Stimulated activated CD4-positive, alpha-beta T cell treated with anti-CD3 and anti-CD28 coated beads, Interleukin-15, amount 100 ng/mL, for 48 hours (primary cell): ENCODE data around the gene TCF7.

Experiments used
- DNase-seq, 2 donors: peaks; one replicate each; pipeline ENCODE4 v3.0.0-alpha.2; 2020; ENCODE audit warnings: low read depth in 2 of 2

Gene TCF7

GRCh38 chr5:134131165-134131564 lies 16.7 kb downstream of the TCF7 start:
- no peak for DNase-seq

DNA sequence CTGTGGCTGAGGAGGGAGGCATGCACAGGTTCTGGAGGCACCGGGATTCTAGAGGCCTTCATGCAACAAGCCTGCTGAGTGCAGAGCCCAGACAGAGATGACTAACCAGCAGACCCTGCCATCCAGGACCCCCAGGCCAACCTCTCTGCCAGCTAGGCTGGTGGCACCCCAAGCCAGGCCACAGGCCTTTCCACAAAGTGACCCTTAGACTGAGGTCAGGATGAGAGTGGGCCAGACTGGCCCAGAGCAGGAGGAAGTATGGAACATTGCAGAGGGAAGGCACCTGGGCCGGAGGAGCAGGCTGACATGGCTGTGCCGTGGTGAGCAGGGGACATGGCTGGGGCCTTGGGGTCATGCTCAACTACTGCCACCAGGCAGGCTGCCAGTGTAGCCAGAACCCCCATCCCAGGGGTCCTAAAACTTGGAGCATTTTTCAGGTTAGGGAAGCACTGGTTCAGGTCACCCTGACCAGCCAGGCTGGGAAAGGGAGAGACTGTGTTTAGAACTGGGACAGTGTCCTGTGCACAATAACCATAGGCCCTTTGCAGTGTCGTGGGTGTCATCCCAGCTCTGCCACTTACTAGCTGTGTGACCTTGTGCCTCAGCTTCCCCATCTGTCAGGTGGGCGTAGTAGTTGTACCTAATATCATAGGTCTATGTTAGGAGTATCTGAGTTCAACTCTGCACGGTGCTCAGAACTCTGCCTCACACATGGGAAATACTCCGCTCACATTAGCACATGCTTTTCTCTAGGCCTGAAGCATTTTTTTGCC lies 17.3 kb downstream of the TCF7 start:
- no peak for DNase-seq

- peak; percentile 44 to 54 for DNase-seq
Observed at GRCh38 chr5:134132372-134133187, 18.1 kb downstream of the TCF7 start.

DNA sequence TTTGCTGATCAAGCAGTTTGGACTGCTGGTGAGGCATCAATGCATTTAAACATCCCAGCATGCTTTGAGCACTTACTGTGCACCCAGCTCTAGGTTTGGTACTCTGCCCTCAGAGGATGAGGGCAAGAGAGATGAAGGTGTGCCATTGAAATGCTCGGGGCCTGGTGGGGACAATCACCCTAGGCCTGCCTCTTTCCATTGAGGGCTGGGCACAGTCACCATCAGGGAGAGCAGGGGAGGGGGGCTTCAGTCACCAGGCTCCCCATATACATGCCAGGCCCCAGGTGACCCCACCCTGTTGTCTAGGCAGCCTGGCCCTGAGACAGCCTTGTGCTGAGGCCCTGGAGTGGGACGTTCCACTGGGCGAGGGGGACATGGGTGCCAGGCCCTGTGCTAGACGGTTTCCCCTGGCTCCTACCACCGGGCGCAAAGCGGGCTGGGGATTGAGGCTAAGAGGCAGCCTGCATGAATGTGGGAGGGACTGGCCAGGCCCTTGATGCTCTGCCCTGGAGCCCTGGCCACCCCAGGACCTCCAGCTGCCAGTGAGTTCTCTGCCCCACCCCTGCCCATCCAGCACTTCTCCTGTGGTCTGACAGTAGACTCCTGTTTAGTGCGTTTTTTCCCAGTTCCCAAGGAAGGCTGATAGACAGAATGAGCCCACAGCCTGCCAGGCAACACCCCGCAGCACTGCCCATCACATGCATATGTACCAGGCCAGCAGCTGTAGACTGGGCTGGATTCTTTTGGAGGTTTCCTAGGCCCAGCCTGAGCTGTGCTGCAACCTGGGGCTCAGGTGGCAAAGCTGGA lies 18.9 kb downstream of the TCF7 start:
- DNase-seq, result no peak

GRCh38 chr5:134133995-134134541 lies 19.6 kb downstream of the TCF7 start:
- no peak for DNase-seq

- DNase-seq, result no peak
Observed at GRCh38 chr5:134135091-134135655, 20.7 kb downstream of the TCF7 start.

DNA sequence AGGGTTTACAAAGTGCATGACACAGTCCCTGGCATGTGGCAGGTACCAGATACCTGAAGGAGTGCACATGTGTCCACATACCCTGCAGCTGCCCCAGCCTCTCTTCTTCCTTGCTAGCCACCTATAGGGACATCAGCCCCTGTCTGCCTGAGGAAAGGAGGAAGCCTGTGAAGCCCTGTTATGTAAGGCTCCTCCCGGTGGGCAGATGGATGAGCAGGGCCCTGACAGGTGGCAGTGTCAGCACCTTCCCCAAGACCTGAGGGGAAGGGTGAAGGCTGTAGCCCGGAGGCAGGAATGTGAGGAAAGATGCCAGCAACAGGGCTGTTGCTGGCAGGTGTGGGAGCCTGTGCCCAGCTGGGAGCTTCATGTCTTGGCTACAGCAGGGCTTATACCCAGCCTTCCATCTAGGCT lies 21.7 kb downstream of the TCF7 start:
- no peak for DNase-seq

DNA sequence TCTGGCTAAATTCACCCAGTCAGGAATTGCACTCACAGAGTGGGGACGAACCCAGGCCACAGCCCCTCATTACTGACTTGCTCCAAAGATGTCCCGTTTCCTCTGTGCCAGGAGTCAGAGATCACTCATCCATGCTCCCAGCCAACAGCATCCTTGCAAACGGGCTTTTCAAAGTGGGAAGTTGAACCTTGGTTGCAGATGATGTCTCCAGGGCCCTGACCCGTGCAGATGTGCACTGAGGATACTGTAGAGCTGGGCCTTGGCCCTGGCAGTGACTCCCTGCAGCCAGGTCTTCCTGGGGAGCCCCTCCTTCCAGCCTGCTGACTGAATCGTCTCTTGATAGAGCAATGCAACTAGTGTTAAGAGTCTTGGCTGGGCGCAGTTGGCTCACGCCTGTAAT lies 22.3 kb downstream of the TCF7 start:
- no peak for DNase-seq

- peak; percentile 60 to 69 for DNase-seq
Observed at GRCh38 chr5:134138416-134139376, 24.2 kb downstream of the TCF7 start.

GRCh38 chr5:134139377-134139851 lies 24.9 kb downstream of the TCF7 start:
- no peak for DNase-seq

GRCh38 chr5:134139891-134140469 lies 25.5 kb downstream of the TCF7 start:
- DNase-seq, result no peak

- peak in 1 of 2 donors; percentile 57 for DNase-seq
Observed at GRCh38 chr5:134140530-134141201, 26.2 kb downstream of the TCF7 start.

DNA sequence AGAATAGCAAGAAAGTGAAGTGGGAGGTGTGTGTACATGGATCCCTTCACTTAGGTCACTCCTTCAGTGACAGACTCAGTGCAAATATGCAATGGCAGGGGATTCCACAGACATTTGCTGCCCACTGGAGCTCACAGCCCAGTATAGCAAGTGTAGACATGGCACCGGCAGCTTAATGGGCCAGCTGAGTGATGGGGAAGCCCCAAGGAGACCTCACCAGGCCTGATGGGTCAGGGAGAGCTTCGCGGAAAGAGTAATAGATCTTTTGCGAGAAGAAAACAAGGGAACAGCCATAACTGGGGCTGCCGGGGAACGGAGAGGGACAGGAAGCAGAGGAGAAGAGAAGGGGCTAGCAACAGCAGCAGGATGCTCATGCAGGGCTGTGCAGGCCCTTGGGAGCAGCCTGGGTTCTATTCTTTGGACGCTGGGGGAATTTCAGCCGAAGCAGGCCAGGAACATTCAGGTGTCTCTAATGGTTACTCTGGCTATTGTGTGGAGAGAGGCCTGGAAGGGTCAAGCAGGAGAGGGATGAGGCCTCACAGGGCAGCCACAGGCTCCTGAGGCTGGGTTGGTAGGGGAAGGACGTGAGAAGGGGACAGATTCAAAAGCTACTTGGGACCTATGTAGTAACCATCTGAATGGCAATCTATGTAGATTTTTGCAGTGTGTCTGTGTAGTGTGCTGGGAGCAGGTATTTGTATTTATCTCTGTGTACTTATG lies 27.0 kb downstream of the TCF7 start:
- DNase-seq, result no peak

GRCh38 chr5:134142052-134142451 lies 27.6 kb downstream of the TCF7 start:
- no peak for DNase-seq

- DNase-seq, result no peak
Observed at GRCh38 chr5:134142806-134143205, 28.3 kb downstream of the TCF7 start.

DNA sequence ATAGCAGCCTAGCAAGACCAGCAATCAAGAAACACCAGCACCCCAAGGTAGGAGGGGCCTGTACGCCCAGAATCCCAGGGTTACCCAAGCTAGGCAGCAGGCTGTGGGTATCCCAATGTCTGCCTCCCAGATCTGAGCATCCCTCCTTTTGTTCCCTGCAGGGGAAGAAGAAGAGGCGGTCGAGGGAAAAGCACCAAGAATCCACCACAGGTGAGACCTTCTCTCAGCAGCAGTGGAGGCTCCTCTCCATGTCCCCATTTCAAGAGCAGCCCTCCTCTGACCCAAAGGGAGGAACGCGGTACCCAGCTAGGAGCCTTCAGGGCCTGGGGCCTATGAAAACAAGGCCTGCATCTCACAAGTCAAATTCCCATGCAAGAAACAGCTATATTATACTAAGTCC lies 28.9 kb downstream of the TCF7 start:
- DNase-seq, result no peak

GRCh38 chr5:134143944-134144941 lies 29.8 kb downstream of the TCF7 start:
- DNase-seq, result no peak
